ENCODE data around the gene APOL6. TPM values are rescaled to one million over a fixed set of nuclear protein-coding genes. Genes with fewer than 3 reads are reported as not detected.

The APOL6 gene
- total RNA-seq, 4 donors from 2014 or later = 28.9 to 70.2 (median 46.8) TPM

GRCh38 chr22:35630387-35630793, 17.9 kb upstream of the APOL6 start:
- Histone ChIP-seq H3K36me3 (no peaks in the 10 kb centered on the region), H3K4me3 (no peak overlapping the region), H3K9me3 (no peaks in the 10 kb centered on the region), H3K27me3 (no peaks in the 10 kb centered on the region), H3K4me1 (peaks cover 0 to 4% (median 0%) of the 10 kb centered on the region in 4 donors), H3K27ac (peak overlapping the region in 1 of 4 donors; percentile 29)
- no peak for DNase-seq
- TF ChIP-seq POLR2A (IDR thresholded peaks at IDR 0.05) (no peak), CTCF (IDR thresholded peaks at IDR 0.05) (no peak)

- Histone ChIP-seq H3K36me3 (no peaks in the 10 kb centered on the region), H3K4me1 (peaks cover 0 to 4% (median 0%) of the 10 kb centered on the region in 4 donors), H3K9me3 (no peaks in the 10 kb centered on the region), H3K27me3 (no peaks in the 10 kb centered on the region), H3K4me3 (no peak overlapping the region), H3K27ac (no peak overlapping the region)
- TF ChIP-seq POLR2A (IDR thresholded peaks at IDR 0.05) (no peak), CTCF (IDR thresholded peaks at IDR 0.05) (no peak)
- no peak for DNase-seq
These were observed 17.4 kb upstream of the APOL6 start for GRCh38 chr22:35630891-35631290.

- H3K27me3 ChIP-seq = no peaks in the 10 kb centered on the region
- peaks cover 0 to 4% (median 0%) of the 10 kb centered on the region in 4 donors for H3K4me1 ChIP-seq
- DNase-seq = peak; percentile 38 to 82 (median 80)
- no peak overlapping the region for H3K27ac ChIP-seq
- no peaks in the 10 kb centered on the region for H3K36me3 ChIP-seq
- no peaks in the 10 kb centered on the region for H3K9me3 ChIP-seq
- H3K4me3 ChIP-seq = no peak overlapping the region
- TF ChIP-seq POLR2A (IDR thresholded peaks at IDR 0.05) (no peak), CTCF (IDR thresholded peaks at IDR 0.05) (peak in 4 of 6 experiments; percentile 58 to 87 (median 76))
These were observed 16.6 kb upstream of the APOL6 start for GRCh38 chr22:35631597-35631996.

GRCh38 chr22:35632935-35633334, 15.3 kb upstream of the APOL6 start:
- H3K4me3 ChIP-seq = no peak overlapping the region
- DNase-seq = no peak
- no peak for TF ChIP-seq CTCF (IDR thresholded peaks at IDR 0.05)
- no peak for TF ChIP-seq POLR2A (IDR thresholded peaks at IDR 0.05)
- peaks cover 0 to 4% (median 0%) of the 10 kb centered on the region in 4 donors for H3K4me1 ChIP-seq
- H3K27me3 ChIP-seq = no peaks in the 10 kb centered on the region
- no peaks in the 10 kb centered on the region for H3K9me3 ChIP-seq
- H3K36me3 ChIP-seq = no peaks in the 10 kb centered on the region
- H3K27ac ChIP-seq = no peak overlapping the region

- Histone ChIP-seq H3K9me3 (no peaks in the 10 kb centered on the region), H3K27ac (no peak overlapping the region), H3K4me1 (peaks cover 0 to 6% (median 0%) of the 10 kb centered on the region in 4 donors), H3K4me3 (no peak overlapping the region), H3K27me3 (no peaks in the 10 kb centered on the region), H3K36me3 (no peaks in the 10 kb centered on the region)
- DNase-seq = no peak
- no peak for TF ChIP-seq CTCF (IDR thresholded peaks at IDR 0.05)
- no peak for TF ChIP-seq POLR2A (IDR thresholded peaks at IDR 0.05)
These were observed 14.7 kb upstream of the APOL6 start for GRCh38 chr22:35633520-35633919.

GRCh38 chr22:35634015-35634414, 14.2 kb upstream of the APOL6 start:
- DNase-seq = no peak
- Histone ChIP-seq H3K27ac (no peak overlapping the region), H3K9me3 (no peaks in the 10 kb centered on the region), H3K27me3 (no peaks in the 10 kb centered on the region), H3K4me1 (peaks cover 0 to 6% (median 0%) of the 10 kb centered on the region in 4 donors), H3K4me3 (no peak overlapping the region), H3K36me3 (no peaks in the 10 kb centered on the region)
- TF ChIP-seq CTCF (IDR thresholded peaks at IDR 0.05) (no peak), POLR2A (IDR thresholded peaks at IDR 0.05) (no peak)

Data from Peyer's patch (tissue), 4 donors.